Ammon's horn (tissue), 1 donor: ENCODE data around the gene CACNA2D1.

Experiments
- DNase-seq: peaks from one replicate; pipeline ENCODE4 v3.0.0-alpha.2; 2016; ENCODE audit warnings: low spot score

The CACNA2D1 gene

GRCh38 chr7:82226191-82226590, 217.4 kb downstream of the CACNA2D1 start:
- no peak for DNase-seq

DNA sequence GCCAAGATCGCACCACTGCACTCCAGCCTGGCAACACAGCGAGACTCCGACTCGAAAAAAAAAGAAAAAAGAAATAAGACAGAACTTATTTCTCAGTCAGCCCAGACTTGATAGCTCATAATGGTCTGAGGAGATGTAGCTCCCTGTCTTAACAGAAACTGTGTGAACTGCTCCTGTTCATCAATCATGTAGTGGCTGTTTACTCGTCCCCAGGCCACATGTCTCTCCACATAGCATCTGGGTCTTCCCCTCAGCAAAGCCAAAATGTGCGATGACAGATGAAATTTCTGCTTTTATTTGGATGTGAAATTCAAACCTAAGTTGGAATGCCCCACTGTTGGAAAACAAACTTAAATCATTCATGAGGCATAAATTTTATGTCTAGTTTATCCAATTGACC, 219.0 kb downstream of the CACNA2D1 start:
- DNase-seq = no peak

DNA sequence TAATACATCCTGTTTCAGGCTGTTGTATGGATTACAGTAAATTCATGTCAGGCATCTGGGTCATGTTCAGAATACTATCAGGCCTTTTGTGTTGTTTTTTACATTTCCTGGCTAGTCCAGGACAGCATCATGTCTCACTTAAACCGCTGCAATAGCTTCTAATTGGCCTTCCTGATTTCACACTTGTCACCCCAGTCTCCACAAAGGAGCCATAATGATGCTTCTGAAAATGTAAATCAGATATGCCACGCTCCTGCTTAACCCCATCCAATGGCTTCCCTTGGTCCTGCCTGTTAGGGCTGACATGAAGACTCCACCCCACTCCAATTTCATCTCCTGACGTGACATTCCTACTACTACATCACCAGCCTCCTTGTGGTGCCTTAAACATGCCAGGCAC, 220.0 kb downstream of the CACNA2D1 start:
- no peak for DNase-seq

GRCh38 chr7:82221152-82221674, 222.4 kb downstream of the CACNA2D1 start:
- no peak for DNase-seq

- DNase-seq = no peak
Observed at GRCh38 chr7:82212466-82212865, 231.1 kb downstream of the CACNA2D1 start.

- DNase-seq = no peak
Observed at GRCh38 chr7:82211333-82211732, 232.2 kb downstream of the CACNA2D1 start.

DNA sequence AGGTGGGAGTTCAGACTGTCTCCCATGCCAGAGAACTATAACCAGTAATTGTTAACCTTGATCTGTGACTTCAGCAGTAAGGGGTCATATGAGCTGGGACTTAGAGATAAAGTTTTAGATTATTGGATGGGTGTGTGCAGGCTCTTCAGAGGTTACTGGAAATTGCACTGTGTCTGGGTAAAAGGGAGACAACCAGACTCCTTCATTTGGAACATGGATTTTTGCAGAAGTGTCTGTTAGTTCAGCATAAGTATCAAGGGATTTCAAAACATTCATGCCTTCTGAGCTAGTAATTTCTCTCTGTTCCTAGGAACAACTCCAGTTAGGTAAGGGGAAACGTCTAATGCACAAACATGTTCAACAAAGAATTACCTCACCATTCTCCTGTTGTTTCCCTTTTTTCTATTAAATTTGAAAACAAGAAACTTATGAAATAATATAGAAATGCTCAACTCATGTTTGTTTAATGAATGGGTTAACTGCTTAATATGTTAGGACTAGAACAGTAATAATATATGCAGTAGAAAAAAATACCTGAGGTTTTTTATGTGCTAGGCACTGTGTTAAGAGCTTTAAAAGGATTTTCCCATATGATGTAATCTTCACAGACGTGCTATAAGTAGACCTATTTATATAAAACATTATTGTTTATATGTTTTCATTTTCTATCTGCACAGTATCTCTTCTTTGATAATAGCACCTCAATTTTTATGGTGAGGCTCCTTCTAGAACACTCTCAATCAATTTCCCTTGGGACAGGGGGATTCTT, 233.0 kb downstream of the CACNA2D1 start:
- no peak for DNase-seq

GRCh38 chr7:82209179-82209747, 234.3 kb downstream of the CACNA2D1 start:
- DNase-seq = no peak

GRCh38 chr7:82204694-82205093, 238.9 kb downstream of the CACNA2D1 start:
- no peak for DNase-seq

GRCh38 chr7:82202965-82203364, 240.6 kb downstream of the CACNA2D1 start:
- no peak for DNase-seq

DNA sequence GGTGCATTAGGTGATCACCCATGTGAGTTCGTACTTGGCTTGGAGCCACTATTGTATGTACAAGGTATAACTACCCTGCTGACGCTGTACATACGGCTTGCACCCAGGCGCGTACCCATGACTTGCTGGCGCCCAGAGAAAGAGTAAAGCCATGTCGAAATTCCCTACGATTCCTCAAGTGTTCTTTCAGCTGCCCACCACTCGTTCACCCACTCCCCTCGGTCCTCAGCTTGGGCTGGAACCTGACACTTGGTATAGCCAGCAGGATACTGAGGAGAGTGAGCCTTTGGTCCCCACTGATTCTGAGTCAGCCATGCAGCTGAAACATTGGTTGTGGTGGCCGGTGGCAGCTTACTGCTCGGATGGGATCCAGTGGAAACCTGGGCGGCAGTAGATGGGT, 241.5 kb downstream of the CACNA2D1 start:
- no peak for DNase-seq

GRCh38 chr7:82200601-82201000, 243.0 kb downstream of the CACNA2D1 start:
- no peak for DNase-seq

DNA sequence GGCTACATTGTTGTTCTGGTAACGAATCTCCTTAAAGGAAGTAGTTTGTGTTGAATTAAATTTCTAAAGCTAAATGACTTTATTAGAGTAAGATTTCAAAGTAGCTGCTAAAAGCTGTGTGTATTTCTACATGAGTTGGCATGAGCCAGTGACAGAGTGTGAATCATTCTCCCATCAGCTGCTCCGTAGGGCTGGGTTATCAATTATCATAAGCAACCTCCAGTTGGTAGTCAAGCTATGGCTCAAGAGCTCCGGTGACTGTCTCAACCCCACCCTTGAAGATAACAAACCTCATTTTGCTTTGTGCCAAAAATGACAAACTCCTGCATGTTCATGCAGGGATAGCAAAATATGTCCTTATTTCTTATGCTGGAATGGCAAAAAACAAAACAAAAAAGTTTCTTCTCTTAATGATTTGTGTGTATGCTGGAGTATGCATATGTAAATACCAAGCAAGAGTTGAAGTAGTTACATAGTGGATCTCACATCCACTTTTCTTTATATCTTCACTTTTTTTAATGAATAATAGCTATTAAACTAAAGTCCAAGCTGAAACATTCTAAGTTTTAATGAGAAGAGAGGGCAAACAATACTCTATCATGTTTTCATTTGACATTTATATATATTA, 249.4 kb downstream of the CACNA2D1 start:
- peak; percentile 43 for DNase-seq

DNA sequence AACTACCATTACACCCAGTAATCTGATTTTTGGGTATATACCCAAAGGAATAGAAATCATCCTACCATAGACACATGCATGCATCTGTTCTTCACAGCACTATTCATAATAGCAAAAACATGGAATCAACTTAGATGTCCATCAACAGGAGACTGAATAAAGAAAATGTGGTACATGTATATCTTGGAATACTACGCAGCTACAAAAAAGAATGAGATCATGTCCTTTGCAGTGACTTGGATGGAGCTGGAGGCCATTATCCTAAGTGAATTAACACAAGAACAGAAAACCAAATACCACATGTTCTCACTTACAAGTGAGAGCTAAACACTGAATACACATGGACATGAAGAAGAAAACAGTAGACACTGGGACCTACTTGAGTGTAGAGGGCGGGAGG, 254.9 kb downstream of the CACNA2D1 start:
- DNase-seq = no peak

DNA sequence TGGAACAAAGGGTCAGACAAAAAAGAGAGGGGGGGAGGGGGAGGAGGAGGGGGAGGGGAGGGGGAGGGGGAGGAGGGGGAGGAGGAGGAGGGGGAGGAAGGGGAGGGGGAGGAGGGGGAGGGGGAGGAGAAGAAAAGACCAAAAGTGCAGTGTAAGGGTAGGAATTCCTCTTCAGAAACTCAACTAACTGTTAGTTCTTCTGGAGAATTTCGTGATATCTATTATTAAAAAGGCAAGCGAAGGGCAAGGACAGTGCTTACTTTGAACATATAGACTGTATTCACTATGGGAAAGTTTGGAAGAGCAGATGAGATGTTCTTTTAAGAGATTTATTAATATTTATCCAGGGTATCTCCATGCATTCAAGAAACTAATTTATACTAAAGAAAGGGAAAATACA, 258.1 kb downstream of the CACNA2D1 start:
- no peak for DNase-seq

GRCh38 chr7:82183634-82184033, 259.9 kb downstream of the CACNA2D1 start:
- DNase-seq = no peak

GRCh38 chr7:82179311-82179710, 264.3 kb downstream of the CACNA2D1 start:
- no peak for DNase-seq

DNA sequence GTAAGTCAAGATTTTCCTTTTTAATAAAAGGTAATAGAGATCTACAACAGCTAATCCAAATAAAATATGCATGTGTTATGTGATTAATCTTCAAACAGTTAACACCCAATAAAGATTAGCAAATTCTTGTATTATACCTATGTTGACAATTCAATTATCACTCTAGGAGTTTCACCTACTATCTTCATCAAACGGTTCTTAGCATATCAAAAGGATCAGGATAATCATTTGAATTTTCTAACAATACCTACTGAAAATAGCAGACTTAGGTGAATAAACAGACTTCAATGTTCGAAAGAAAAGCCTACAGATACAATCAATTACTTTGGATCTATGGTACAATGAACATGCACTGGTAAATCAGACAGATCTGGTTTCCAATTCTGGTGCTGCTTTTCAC, 268.3 kb downstream of the CACNA2D1 start:
- no peak for DNase-seq

GRCh38 chr7:82173400-82174021, 270.1 kb downstream of the CACNA2D1 start:
- no peak for DNase-seq

GRCh38 chr7:82172881-82173280, 270.7 kb downstream of the CACNA2D1 start:
- no peak for DNase-seq

DNA sequence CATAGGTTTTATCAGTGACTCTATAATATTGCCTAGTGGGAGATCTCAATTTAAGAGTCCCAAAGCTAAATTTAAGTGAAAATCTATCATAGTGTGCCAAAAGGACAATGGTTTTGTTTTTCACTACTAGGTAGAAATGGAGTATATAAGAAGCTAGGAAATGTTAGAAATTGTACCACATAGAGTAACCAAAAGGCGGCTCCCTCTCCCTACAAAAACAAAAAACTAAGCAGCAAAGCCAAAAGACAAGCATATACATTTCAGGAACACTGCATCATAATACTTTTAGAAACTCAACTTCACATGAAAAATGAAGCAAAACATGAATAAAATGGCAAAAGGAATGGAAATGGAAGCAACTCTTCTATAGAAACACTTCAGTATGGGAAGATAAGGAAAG, 271.6 kb downstream of the CACNA2D1 start:
- no peak for DNase-seq

DNA sequence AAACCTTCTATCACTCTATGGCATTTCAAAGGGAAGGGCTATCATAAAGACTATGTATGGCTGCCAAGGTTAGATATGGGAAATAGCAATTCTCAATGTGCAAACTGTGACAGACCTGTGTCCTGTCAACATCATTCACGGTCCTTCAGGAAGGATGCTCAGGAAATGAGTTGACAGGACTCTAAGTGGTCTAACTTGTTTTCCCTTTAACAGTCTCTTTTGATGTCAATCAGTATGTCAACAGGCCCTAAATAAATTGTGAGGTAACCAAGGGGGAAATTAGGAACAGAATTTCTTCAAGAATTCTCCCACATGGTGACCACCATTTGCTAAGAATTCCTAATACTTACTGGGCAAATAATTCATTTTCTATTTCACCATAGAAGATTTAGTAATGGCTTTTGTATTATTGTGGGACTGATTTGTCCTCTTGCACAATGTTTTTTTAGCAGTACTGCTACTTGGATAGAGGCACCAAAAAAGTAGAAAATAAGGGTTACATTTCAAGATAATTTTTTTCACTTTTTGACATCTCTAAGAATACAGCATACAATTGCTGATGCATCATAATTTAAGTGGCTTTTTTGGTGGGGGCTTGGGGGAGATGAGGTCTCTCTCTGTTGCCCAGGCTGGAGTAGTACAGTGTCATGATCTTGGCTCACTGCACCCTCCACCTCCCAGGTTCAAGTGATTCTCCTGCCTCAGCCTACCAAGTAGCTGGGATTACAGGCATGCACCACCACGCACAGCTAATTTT, 275.8 kb downstream of the CACNA2D1 start:
- DNase-seq = no peak
